T-helper 1 cell treated with Interleukin-12 subunit alpha and Interleukin-12 subunit beta and Interleukin-4 antibody, amounts not matched to agents 30 ng/mL and 1 ng/mL, for 36 hours (primary cell): ENCODE measurements around the gene GRPEL1. TPM values are rescaled to one million over a fixed set of nuclear protein-coding genes. Genes with fewer than 3 reads are reported as not detected.

Experiments
- intact Hi-C: fragments of 100-400 bp; cut with micrococcal nuclease; formaldehyde crosslinking; loops from one replicate; pipeline ENCODE4 v1.15.1; 2024
- total RNA-seq: library from RNA; stranded (reverse); gene quantifications from 2 replicates; pipeline ENCODE4 v1.2.3, GENCODE V29; 2022

Gene GRPEL1
- total RNA-seq, 1 donor from 2014 or later, result 53.2 TPM

- intact Hi-C loops, result no loop called here
These were observed 775 bp downstream of the GRPEL1 start for GRCh38 chr4:7067126-7067451.

GRCh38 chr4:7066493-7066892, 1.4 kb downstream of the GRPEL1 start:
- intact Hi-C loops, result no loop called here

GRCh38 chr4:7066006-7066405, 1.9 kb downstream of the GRPEL1 start:
- intact Hi-C loops, result no loop called here

GRCh38 chr4:7063362-7063761, 4.5 kb downstream of the GRPEL1 start:
- intact Hi-C loops, result no loop called here

GRCh38 chr4:7062816-7063215, 5.0 kb downstream of the GRPEL1 start:
- intact Hi-C loops, result no loop called here

GRCh38 chr4:7061815-7062214, 6.0 kb downstream of the GRPEL1 start:
- intact Hi-C loops, result no loop called here

DNA sequence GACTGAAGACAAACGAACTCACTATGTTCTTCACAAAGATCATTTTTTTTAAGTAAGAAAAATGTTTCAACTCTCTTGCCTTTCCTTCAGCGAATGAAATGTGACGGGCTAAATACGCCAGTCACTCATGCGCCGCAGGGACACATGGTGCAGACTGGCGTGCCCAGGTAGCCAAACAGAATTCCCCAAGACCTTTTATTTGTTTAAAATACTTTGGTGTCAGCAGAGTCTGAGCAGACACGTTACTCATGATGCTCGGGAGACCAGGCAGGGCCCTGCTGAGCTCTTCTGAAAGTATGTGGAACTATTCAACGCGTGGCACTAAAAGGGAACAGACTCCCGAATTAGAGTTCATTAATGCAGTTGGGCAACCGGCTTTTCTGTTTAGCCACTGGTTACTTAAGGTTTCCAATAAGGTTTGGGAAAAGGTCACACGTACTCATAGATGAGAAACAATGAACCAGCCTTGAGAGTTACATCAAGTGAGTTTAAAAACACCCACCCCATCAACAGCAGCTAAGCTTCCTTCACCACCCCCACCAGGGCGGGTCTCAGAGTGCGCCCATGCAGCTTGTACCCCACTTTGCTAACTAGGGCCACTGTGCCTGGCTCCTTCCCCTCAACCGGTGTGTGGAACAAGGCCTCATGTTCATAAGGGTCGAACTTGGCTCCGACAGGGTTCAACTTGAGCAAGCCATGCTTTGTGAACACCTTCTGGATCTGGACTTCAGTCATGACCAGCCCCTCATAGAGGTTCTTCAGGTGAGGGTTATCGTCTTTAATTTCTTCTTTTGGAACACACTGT, 7.3 kb downstream of the GRPEL1 start:
- intact Hi-C loops, result no loop called here

DNA sequence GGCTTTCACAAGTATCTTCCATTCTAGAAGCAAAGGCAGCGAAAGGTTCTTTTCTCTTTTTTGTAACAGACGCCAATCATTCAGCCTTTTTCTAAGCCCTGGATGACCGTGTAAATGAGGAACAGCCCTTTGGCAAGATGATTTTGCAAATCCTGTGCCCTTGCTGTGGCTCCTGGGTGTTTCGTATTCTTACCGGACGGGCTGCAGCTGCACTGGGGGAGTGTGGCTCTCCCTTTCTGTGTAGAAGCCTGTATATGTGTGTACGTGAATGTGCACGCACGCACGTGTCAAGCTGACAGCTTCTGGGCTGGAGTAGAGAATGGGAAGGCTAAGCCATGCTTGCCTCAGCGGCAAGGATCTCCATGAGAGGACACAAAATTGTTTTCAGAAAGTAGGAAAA, 8.2 kb downstream of the GRPEL1 start:
- intact Hi-C loops, result no loop called here

- intact Hi-C loops, result no loop called here
These were observed 9.1 kb downstream of the GRPEL1 start for GRCh38 chr4:7058792-7059191.

DNA sequence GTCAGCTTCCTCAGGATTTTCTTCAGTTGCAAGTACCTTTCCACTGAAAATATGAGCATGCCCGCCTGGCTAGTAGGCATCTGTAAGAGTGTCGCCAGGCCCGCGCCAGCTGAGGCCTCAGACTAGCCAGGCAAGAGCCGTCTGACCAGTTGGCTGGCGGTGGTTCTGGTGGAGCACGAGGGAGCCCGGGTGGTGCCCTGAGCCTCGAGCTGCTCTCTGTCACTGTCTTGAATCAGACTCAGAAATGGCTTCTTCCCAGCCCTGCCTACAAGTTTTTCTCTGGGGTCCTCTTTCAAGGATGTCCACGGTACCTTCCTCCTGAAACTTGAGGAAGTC, 11.9 kb downstream of the GRPEL1 start:
- intact Hi-C loops, result no loop called here

DNA sequence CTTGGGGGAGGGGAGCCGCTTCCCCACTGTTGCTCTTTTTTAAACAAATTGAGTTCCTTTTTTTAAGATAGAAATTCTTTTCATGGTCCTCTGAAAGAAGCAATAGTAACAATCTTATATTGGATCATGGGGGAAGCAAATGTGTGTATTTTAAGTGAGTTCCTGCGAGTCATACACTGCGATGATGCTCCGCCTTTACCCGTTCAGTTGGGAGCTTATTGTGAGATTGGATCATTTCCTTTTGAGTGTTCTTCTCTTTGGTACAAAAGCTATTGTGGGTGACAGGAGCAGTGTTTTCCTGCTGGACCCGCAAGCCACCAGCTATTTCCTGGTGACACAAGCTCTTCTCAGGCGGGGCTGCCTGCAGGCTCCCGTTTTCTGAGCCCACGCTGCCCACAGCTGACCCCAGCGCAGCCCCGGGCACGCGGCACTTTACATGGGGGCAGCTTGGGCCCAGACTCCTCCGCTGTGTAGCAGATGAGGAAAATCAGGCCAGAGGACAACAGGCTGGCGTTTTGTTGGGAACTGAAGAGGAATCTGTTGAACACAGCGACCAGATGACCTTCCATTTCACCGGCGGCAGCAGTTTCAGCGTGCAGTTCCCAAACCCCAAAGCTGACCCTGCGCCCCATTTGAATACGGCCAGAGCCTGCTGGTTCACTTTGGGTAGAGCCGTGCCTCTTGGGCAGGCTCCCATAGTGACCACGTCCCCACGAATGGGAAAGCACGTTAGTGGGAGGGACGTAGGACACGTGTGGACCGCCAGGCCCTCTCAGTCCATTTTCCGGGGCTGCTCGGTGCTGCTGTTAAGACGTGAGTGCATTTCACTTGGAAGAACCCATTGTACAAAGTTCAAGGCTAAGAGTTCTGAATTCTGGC, 12.5 kb downstream of the GRPEL1 start:
- intact Hi-C loops, result no loop called here

DNA sequence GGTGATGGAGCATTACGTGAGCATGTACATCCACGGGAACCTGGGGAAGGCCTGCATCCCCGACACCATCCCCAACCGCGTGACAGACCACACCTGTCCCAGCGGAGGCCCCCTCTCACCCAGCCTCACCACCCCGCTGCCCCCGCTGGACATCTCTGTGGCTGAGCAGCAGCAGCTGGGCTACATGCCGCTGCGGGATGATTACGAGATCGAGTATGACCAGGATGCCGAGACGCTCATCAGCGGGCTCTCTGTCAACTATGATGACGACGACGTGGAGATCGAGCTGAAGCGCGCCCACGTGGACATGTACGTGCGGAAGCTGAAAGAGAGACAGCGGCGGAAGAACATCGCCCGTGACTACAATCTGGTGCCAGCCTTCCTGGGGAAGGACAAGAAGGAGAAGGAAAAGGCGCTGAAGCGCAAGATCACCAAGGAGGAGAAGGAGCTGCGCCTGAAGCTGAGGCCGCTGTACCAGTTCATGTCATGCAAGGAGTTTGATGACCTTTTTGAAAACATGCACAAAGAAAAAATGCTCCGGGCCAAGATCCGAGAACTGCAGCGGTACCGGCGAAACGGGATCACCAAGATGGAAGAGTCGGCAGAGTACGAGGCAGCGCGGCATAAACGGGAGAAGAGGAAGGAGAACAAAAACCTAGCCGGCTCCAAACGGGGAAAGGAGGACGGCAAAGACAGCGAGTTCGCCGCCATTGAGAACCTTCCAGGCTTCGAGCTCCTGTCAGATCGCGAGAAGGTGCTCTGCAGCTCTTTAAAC, 13.6 kb downstream of the GRPEL1 start:
- intact Hi-C loops, result no loop called here

GRCh38 chr4:7052923-7053715, 14.7 kb downstream of the GRPEL1 start:
- intact Hi-C loops, result loop anchor here (1.0 kb wide), 1 partner anchor 9 kb away; no protein-coding TSS in a partner anchor

GRCh38 chr4:7052313-7052712, 15.6 kb downstream of the GRPEL1 start:
- intact Hi-C loops, result loop anchor here (1.0 kb wide), 1 partner anchor 8 kb away; no protein-coding TSS in a partner anchor

DNA sequence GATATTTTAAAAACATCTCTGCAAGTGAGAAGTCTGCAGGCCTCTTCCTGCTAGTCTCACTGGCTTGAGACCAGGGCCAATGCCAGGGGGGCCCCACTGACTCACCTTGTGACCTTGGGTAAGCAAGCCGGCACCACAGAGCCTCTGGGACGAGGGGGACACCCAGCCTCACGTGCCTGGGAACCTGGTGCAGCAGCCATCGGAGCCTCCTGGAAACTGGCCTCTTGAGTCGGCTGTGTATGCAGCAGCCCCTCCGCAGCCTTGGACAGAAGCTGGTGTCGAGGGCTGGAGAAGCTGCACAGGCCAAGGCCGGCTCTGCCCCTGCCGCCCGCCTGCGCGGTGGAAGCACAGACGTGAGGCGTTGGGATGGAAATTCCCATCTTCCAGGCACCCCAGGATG, 16.0 kb downstream of the GRPEL1 start:
- intact Hi-C loops, result loop anchor here (1.0 kb wide), 1 partner anchor 8 kb away; no protein-coding TSS in a partner anchor

GRCh38 chr4:7051144-7051495, 16.7 kb downstream of the GRPEL1 start:
- intact Hi-C loops, result no loop called here

DNA sequence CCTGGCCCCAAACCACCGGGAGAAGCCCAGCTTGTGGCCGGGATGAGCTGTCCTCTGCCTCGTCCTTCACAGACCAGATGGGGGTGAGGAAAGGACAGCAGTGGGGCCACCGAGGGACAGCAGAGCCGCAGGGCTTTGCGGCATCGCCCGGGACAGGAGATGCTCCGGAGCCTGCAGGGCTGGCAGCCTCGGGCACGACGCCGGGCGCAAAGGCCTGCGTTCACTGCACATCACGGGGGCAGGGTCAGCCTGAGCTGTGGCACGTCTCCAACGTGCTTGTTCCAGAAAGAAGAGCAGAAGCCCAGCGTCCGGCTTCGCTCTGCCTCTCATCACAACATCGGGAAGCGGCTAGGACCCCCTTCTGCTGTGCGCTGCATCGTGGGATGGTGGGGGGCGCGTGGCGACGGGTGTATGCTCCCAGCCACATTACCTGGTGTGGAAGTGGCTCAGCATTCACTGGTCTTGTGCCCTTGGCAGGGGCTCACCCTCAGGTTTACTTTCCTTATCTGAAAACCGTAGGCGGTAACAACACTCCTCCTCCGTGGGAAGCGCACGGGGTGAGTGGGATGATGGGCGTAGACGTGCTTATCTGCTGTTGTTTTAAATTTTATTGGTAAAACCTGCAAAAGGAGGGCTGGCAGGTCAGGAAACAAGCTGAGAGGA, 17.3 kb downstream of the GRPEL1 start:
- intact Hi-C loops, result no loop called here

GRCh38 chr4:7049739-7050138, 18.1 kb downstream of the GRPEL1 start:
- intact Hi-C loops, result no loop called here

GRCh38 chr4:7049295-7049694, 18.6 kb downstream of the GRPEL1 start:
- intact Hi-C loops, result no loop called here

- intact Hi-C loops, result no loop called here
These were observed 19.2 kb downstream of the GRPEL1 start for GRCh38 chr4:7048642-7049041.

DNA sequence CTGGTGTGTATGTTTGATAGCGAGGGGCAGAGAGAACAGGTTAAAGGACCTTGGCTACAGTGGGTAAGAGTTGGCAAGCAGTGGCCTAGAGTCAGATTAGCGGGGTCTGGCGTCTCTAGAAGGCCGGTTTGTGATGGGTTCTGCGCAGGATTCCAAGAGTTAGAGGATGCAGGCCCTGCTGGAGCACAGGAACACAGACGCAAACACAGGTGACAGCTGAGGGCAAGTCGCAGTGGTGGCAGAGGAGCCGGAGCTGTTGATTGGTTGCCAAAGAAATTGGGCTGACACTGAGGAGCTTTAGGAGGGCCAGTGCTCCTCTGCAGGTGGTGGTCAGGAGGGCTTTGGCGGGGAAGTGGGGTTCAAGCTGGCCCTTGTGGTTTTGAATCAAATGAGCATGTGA, 20.9 kb downstream of the GRPEL1 start:
- intact Hi-C loops, result no loop called here
